GM21528 (cell line): Measurements from ENCODE around the gene BBS1.

ENCODE experiments used
- ATAC-seq: cut with Tn5 transposase; IDR thresholded peaks from one replicate; pipeline ENCODE4 v1.9.1; 2021; ENCODE audit warnings: mild to moderate bottlenecking, moderate library complexity; ENCODE audit not compliant: unreplicated experiment, low FRiP score

BBS1 gene

GRCh38 chr11:66476841-66477251 is 33.6 kb upstream of the BBS1 start:
- no peak for ATAC-seq

- no peak for ATAC-seq
Observed at GRCh38 chr11:66477263-66478201, 32.9 kb upstream of the BBS1 start.

- ATAC-seq, result no peak
Observed at GRCh38 chr11:66478729-66479393, 31.6 kb upstream of the BBS1 start.

GRCh38 chr11:66479394-66480116 is 30.9 kb upstream of the BBS1 start:
- ATAC-seq, result peak; percentile 24

- peak; percentile 74 for ATAC-seq
Observed at GRCh38 chr11:66480117-66480938, 30.1 kb upstream of the BBS1 start, which contains the start of gene DPP3. Gene DPP3 (plus strand): TSS chr11:66480434. CDS start chr11:66482201, 1,767 bp downstream.

GRCh38 chr11:66484806-66485380 is 25.5 kb upstream of the BBS1 start:
- no peak for ATAC-seq

GRCh38 chr11:66488957-66489356 is 21.5 kb upstream of the BBS1 start:
- ATAC-seq, result no peak

GRCh38 chr11:66489636-66490035 is 20.8 kb upstream of the BBS1 start:
- no peak for ATAC-seq

GRCh38 chr11:66491315-66491935 is 19.0 kb upstream of the BBS1 start:
- ATAC-seq, result no peak

GRCh38 chr11:66492161-66492865 is 18.1 kb upstream of the BBS1 start:
- no peak for ATAC-seq

- no peak for ATAC-seq
Observed at GRCh38 chr11:66493130-66493529, 17.3 kb upstream of the BBS1 start.

GRCh38 chr11:66494458-66494857 is 16.0 kb upstream of the BBS1 start:
- ATAC-seq, result no peak

- ATAC-seq, result no peak
Observed at GRCh38 chr11:66494935-66495334, 15.5 kb upstream of the BBS1 start.

GRCh38 chr11:66495401-66495854 is 15.0 kb upstream of the BBS1 start:
- ATAC-seq, result no peak

GRCh38 chr11:66497206-66497605 is 13.2 kb upstream of the BBS1 start:
- no peak for ATAC-seq

- no peak for ATAC-seq
Observed at GRCh38 chr11:66498506-66498905, 11.9 kb upstream of the BBS1 start.

GRCh38 chr11:66505276-66505816 is 5.1 kb upstream of the BBS1 start:
- ATAC-seq, result no peak

GRCh38 chr11:66509131-66509561 is 1.3 kb upstream of the BBS1 start:
- no peak for ATAC-seq
